OCI-LY1 (cell line): ENCODE results near the gene LCNL1.

Experiments used
- H2AFZ ChIP-seq: fragments of 200-600 bp; sonication (generic), shearing (Covaris generic); 2 replicates; pipeline ENCODE4 v1.6.0; 2014; ENCODE audit warnings: antibody characterized with exemption, mild to moderate bottlenecking, low read length
- H3F3A ChIP-seq: fragments of 200-600 bp; sonication (generic), shearing (Covaris generic); 2 replicates; pipeline ENCODE4 v1.6.0; 2014; ENCODE audit warnings: mild to moderate bottlenecking, antibody characterized with exemption, low read length, moderate library complexity; ENCODE audit not compliant: insufficient read depth
- H3K27ac ChIP-seq: fragments of 200-600 bp; sonication (generic); 2 replicates; pipeline ENCODE4 v1.5.1; 2014; ENCODE audit warnings: low read length, mixed run types, mild to moderate bottlenecking, low read depth; ENCODE audit not compliant: poor library complexity, severe bottlenecking
- H3K27me3 ChIP-seq: fragments of 200-600 bp; sonication (generic); 2 replicates; pipeline ENCODE4 v1.6.0; 2014; ENCODE audit warnings: antibody characterized with exemption, mild to moderate bottlenecking, low read length, moderate library complexity; ENCODE audit not compliant: insufficient read depth
- H3K36me3 ChIP-seq: fragments of 200-600 bp; sonication (generic); 2 replicates; pipeline ENCODE4 v1.6.1; 2014; ENCODE audit warnings: mild to moderate bottlenecking, antibody characterized with exemption, low read length, moderate library complexity, mixed read lengths; ENCODE audit not compliant: insufficient read depth
- H3K4me1 ChIP-seq: fragments of 200-600 bp; sonication (generic); 2 replicates; pipeline ENCODE4 v1.5.1; 2014; ENCODE audit warnings: mild to moderate bottlenecking, low read length, moderate library complexity; ENCODE audit not compliant: insufficient read depth, severe bottlenecking
- H3K4me2 ChIP-seq: fragments of 200-600 bp; sonication (generic), shearing (Covaris generic); 2 replicates; pipeline ENCODE4 v1.6.1; 2014; ENCODE audit warnings: low read length
- H3K4me3 ChIP-seq: fragments of 200-600 bp; sonication (generic); 2 replicates; pipeline ENCODE4 v1.5.1; 2014; ENCODE audit warnings: low read length, low read depth, mild to moderate bottlenecking, mixed read lengths; ENCODE audit not compliant: poor library complexity, severe bottlenecking
- H3K79me2 ChIP-seq: fragments of 200-600 bp; shearing (Covaris generic); 2 replicates; pipeline ENCODE4 v1.6.1; 2016; ENCODE audit warnings: mixed run types, low read length, mixed read lengths; ENCODE audit not compliant: insufficient read depth
- H3K9ac ChIP-seq: fragments of 200-600 bp; sonication (generic), shearing (Covaris generic); 2 replicates; pipeline ENCODE4 v1.6.1; 2014; ENCODE audit warnings: mild to moderate bottlenecking, low read length, mixed read lengths
- H3K9me2 ChIP-seq: fragments of 200-600 bp; sonication (generic), shearing (Covaris generic); 2 replicates; pipeline ENCODE4 v1.6.1; 2014; ENCODE audit warnings: low read depth, mild to moderate bottlenecking, low read length, mixed read lengths
- H3K9me3 ChIP-seq: fragments of 200-600 bp; shearing (Covaris generic); 2 replicates; pipeline ENCODE4 v1.6.1; 2014; ENCODE audit warnings: low read length, mixed read lengths
- H4K20me1 ChIP-seq: fragments of 200-600 bp; sonication (generic), shearing (Covaris generic); 2 replicates; pipeline ENCODE4 v1.6.0; 2016; ENCODE audit warnings: mild to moderate bottlenecking, low read length; ENCODE audit not compliant: insufficient read depth
- CTCF ChIP-seq: fragments of 200-600 bp; sonication (generic), shearing (Covaris generic); IDR thresholded peaks from 2 replicates; pipeline ENCODE4 v1.5.1; 2017; ENCODE audit warnings: mild to moderate bottlenecking, antibody characterized with exemption, low read length, moderate library complexity, mixed read lengths
- EZH2 ChIP-seq: fragments of 200-600 bp; sonication (generic), shearing (Covaris generic); IDR thresholded peaks from 2 replicates; pipeline ENCODE4 v1.8.0; 2017; ENCODE audit warnings: borderline replicate concordance, mixed run types, mild to moderate bottlenecking, antibody characterized with exemption, low read length, moderate library complexity, mixed read lengths

LCNL1 gene

GRCh38 chr9:136979769-136980587, 2.8 kb upstream of the LCNL1 start:
- no peak overlapping the region for H3K4me2 ChIP-seq
- H3K9ac ChIP-seq: no peak overlapping the region
- H3K9me2 ChIP-seq: no peaks in the 10 kb centered on the region
- no peaks in the 10 kb centered on the region for H3K9me3 ChIP-seq
- no peak overlapping the region for H3K4me3 ChIP-seq
- H3K79me2 ChIP-seq: no peaks in the 10 kb centered on the region
- no peaks in the 10 kb centered on the region for H3F3A ChIP-seq
- TF ChIP-seq EZH2: no peak
- TF ChIP-seq CTCF: no peak
- H3K4me1 ChIP-seq: no peaks in the 10 kb centered on the region
- no peak overlapping the region for H2AFZ ChIP-seq
- H3K27ac ChIP-seq: no peak overlapping the region
- no peaks in the 10 kb centered on the region for H3K36me3 ChIP-seq
- peaks cover 4% of the 10 kb centered on the region for H3K27me3 ChIP-seq
- H4K20me1 ChIP-seq: no peaks in the 10 kb centered on the region

GRCh38 chr9:136980669-136981478, 1.9 kb upstream of the LCNL1 start:
- no peak overlapping the region for H3K4me2 ChIP-seq
- H3F3A ChIP-seq: no peaks in the 10 kb centered on the region
- no peaks in the 10 kb centered on the region for H3K9me3 ChIP-seq
- no peak overlapping the region for H3K9ac ChIP-seq
- H3K9me2 ChIP-seq: no peaks in the 10 kb centered on the region
- H3K4me1 ChIP-seq: no peaks in the 10 kb centered on the region
- no peaks in the 10 kb centered on the region for H3K36me3 ChIP-seq
- H3K27ac ChIP-seq: no peak overlapping the region
- no peaks in the 10 kb centered on the region for H3K79me2 ChIP-seq
- H4K20me1 ChIP-seq: no peaks in the 10 kb centered on the region
- peaks cover 4% of the 10 kb centered on the region for H3K27me3 ChIP-seq
- H3K4me3 ChIP-seq: no peak overlapping the region
- no peak overlapping the region for H2AFZ ChIP-seq
- no peak for TF ChIP-seq CTCF
- TF ChIP-seq EZH2: no peak

- Histone ChIP-seq H3K36me3 (no peaks in the 10 kb centered on the region), H3K9me2 (no peaks in the 10 kb centered on the region), H3K4me3 (no peak overlapping the region), H3K9ac (no peak overlapping the region), H3K27me3 (peaks cover 4% of the 10 kb centered on the region), H3K4me2 (no peak overlapping the region), H4K20me1 (no peaks in the 10 kb centered on the region), H3K79me2 (no peaks in the 10 kb centered on the region), H2AFZ (no peak overlapping the region), H3K9me3 (no peaks in the 10 kb centered on the region), H3K27ac (no peak overlapping the region), H3K4me1 (no peaks in the 10 kb centered on the region), H3F3A (no peaks in the 10 kb centered on the region)
- TF ChIP-seq EZH2 (no peak), CTCF (no peak)
Observed at GRCh38 chr9:136981588-136982231, 1.1 kb upstream of the LCNL1 start.
